Jurkat, Clone E6-1 (cell line): Measurements from ENCODE around the gene MYOG.

Experiments
- DNase-seq: peaks from one replicate; pipeline ENCODE4 v3.0.0-alpha.2; 2011; ENCODE audit warnings: low read depth, low spot score
- H3K4me3 ChIP-seq: 2 replicates; pipeline ENCODE4 v1.5.1; 2011; ENCODE audit warnings: mild to moderate bottlenecking, low read length, control low read depth, moderate library complexity

The MYOG gene

DNA sequence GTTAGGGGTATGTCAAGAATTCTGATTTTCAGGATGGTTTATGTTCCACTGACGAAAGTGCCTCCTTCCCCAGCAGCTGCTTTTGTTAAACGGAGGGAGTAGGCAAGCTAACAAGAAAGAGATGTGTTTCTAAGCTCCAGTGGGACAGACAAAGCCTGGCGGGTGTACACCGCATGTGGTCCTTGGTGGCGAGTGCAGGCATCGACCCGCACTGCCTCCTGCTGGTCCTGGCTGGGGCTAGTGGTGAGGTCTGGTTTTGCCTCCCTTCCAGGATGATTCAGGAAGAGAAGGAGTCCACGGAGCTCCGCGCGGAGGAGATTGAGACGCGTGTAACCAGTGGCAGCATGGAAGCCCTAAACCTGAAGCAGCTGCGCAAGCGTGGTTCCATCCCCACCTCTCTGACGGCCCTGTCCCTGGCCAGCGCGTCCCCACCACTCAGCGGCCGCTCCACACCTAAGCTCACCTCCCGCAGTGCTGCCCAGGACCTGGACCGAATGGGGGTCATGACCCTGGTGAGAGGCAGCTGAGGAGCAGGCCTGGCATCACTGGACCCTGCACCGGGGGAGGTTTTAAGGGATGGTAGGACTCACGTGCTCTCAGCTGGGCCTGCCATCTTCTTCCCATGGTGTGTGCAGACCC lies 30.5 kb downstream of the MYOG start:
- no peak overlapping the region for H3K4me3 ChIP-seq
- DNase-seq: no peak

DNA sequence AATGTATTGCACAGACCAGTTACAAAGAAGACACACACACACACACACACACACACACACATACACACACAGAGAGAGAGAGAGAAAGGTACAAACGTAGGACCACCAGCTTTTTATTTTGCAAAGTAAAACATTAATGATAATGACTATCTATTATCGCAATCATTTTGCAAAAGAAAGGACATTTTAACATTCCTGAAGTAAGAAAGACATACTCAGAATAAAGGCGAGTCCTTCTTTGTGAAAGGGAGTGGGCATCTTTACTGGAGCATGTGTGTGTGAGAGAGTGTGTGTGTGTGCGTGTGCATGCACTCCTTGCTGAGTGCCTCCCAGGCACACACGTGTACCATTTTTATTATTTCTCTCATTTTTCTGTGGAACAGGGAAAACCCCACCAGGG lies 31.2 kb downstream of the MYOG start:
- no peak overlapping the region for H3K4me3 ChIP-seq
- no peak for DNase-seq

DNA sequence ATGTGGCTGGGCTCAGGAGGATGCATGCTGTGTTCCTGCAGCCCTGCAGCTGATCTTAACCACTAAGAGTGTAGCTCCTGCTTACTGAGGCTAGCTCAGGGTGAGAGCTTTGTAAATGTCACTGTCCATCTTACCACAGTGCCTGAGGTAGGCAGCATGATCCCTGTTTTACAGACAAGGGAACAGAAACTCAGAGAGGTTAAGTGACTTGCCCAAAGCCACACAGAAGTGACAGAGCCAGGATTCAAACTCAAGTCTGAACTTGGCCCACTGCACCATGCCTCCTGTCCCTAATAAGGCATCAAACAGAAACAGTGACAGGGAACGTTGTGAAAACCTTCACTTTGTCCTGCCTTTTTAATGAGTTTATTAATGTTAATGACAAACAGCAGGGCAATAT lies 31.6 kb downstream of the MYOG start:
- H3K4me3 ChIP-seq: no peak overlapping the region
- DNase-seq: no peak

DNA sequence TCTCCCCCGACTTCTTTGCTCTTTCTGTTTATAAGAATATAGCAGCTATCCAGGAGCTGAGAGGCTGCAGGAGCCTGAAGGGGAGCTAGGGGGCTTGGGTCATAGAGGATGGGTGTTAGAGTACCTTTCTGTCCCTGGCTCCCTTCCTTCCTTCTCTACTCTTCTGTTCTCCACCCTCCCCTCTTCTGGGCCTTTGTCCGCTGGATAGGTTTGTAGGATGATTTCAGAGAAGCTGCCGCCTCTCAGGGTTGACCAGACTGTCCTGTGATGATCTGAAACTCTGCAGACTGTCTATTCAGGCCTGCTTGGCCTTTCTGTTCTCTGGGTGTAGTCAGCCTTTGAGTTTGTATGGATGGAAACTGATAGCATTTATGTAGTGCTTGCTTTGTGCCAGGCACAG lies 33.2 kb downstream of the MYOG start:
- DNase-seq: no peak
- H3K4me3 ChIP-seq: no peak overlapping the region

DNA sequence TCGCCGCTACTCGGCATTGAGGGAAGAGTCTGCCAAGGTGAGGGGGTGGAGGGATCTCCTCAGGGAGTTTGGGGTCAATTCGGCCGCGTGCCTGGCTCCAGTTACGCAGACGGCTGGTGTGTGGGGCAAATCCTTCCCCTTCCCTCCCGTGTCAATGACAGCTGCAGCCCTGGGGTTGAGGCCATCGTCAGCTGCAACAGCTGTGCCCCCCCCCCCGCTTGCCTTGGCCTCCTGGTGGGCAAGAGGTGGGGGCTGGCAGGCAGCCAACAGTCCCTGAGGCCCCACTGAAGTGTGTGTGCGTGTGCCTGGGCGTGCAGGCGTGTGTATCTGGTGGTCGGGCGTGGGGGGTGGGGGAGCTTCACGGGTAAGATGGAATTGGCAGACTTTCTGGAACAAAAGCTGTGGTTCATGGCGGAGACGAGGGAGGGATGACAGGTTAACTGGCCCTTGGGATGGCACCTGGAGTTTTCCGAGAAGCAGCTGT lies 33.9 kb downstream of the MYOG start:
- peak; percentile 35 for DNase-seq

DNA sequence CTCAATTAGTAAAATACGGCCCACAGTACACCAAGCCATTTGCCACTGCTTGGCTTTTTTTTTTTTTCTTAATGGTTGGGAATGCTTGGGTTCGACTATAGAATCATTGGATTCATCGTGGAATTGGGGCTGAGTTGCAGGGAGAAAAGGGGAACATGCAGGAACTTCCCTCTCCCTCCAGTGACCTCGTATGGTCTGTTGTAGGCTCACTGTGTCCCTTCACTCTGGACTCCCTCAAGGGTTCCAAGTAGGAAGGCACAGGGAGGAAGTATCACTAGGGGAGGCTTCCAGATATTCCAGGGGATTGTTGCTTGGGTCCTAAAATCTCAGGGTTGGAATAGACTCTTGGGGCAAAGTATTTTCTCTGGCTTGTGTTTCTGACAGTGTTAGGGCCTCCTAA lies 35.0 kb downstream of the MYOG start:
- H3K4me3 ChIP-seq: no peak overlapping the region
- DNase-seq: no peak

More for the DNA sequence above, 33.9 kb downstream of the MYOG start:
- no peak overlapping the region for H3K4me3 ChIP-seq

DNA sequence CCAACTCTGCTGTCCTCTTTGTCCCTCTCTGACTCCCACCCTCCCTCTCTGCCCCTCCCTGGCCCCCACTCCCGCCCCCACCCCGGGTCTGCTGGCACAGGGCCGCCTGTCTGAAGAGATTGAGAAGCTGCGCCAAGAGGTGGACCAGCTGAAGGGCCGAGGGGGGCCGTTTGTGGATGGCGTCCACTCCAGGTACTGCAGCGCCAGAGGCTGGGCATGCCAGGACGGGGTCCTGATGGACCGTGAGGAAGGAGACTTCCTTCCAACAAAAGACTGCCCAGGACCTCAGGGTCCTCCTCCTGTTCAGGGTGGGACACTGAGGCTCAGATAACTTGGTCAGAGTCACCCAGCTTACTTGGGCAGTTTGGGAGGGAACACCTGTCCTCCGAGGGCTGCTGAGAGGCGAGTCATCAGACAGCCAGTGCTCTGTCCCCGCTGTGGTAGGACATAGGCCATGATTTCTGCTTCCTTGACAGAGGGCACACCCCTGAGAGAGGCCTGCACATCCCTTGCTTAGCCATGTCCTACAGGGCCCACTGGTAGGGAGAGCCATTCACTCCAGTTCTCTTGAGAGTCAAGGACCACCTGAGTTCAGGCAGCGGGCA lies 36.1 kb downstream of the MYOG start:
- no peak for DNase-seq
- no peak overlapping the region for H3K4me3 ChIP-seq

DNA sequence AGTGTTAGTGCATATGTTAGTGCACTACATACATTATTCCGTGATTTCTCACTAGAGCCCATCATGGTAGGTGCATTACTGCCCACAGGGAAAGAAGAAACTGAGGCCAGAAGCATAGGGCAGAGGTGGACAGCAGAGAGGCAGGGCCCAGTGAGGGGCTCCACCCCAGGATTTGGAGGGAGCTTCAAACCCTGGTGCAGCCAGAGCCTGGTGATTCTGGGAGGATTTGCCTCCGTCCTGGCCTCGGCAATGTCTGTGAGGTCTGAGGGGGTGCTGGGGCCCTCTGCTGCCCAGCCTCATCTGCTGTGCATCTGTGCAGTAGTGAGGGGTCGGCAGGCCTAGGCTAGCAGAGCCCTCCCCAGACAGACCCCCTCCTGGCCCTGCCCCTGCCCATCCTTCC lies 36.7 kb downstream of the MYOG start:
- DNase-seq: no peak
- no peak overlapping the region for H3K4me3 ChIP-seq

DNA sequence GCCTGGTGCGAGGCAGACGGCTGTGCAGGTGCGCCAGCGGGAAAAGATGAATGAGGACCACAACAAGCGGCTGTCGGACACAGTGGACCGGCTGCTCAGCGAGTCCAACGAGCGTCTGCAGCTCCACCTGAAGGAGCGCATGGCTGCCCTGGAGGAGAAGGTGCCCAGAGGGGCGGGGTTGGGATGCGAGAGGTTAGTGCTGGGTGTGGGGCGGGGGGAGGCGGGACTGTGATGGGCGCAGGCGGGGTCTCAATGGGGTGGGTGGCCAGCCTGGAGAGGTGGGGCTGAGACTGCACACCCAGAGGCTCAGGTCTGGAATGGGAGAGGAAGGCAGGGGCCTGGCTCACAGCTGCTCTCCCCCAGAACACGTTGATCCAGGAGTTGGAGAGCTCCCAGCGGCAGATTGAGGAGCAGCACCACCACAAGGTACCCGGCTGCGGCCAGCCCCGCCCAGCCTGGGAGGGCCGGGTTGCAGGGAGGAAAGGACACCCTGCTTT lies 37.2 kb downstream of the MYOG start:
- H3K4me3 ChIP-seq: no peak overlapping the region
- DNase-seq: no peak

DNA sequence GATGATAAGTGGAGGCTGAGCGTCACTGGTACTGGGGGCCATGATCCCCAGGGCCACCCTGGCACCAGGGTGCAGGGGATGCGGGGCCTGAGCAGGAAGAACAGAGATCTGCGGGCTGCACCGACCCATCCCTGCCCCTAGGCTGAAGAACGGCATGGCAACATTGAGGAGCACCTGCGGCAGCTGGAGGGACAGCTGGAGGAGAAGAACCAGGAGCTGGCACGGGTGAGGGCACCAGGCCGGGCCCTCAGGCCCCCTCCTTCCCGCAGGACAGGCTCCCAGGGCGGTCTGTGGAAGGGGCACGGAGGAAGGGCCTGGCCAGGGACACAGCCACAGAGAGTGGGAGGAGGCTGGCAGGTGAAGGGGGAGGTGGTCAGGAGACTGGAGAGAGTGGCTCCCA lies 37.7 kb downstream of the MYOG start:
- no peak for DNase-seq
- H3K4me3 ChIP-seq: no peak overlapping the region

DNA sequence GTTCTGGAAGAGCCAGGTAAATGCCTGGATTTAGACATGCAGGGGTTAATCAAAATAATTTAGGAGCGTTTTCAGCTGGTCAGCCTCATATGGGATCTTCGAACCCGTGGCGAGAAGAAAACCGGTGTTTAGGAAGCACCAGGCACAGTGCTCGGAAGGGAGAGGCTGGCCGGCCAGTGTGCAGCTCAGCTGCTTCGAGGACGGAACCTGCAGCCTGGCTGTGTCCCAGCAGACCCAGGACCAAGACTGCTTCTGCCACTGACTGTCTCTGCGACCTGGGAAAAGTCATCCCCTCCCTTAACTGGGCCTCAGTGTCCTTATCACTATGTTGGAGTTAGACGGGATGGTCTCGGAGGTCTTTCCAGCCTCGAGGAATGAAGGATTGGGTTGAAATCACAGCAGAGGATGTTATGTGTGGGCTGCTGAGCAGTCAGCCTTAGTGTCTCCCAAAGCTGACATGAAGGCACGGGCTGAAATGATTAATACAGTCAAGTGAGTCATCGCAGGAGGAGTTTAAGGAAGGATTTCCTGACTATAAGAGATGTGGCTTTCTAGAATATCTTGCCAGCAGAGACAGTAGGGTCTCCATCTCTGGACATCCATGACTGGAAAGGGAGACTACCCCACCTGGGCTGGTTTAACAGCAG lies 38.7 kb downstream of the MYOG start:
- DNase-seq: no peak
- no peak overlapping the region for H3K4me3 ChIP-seq

DNA sequence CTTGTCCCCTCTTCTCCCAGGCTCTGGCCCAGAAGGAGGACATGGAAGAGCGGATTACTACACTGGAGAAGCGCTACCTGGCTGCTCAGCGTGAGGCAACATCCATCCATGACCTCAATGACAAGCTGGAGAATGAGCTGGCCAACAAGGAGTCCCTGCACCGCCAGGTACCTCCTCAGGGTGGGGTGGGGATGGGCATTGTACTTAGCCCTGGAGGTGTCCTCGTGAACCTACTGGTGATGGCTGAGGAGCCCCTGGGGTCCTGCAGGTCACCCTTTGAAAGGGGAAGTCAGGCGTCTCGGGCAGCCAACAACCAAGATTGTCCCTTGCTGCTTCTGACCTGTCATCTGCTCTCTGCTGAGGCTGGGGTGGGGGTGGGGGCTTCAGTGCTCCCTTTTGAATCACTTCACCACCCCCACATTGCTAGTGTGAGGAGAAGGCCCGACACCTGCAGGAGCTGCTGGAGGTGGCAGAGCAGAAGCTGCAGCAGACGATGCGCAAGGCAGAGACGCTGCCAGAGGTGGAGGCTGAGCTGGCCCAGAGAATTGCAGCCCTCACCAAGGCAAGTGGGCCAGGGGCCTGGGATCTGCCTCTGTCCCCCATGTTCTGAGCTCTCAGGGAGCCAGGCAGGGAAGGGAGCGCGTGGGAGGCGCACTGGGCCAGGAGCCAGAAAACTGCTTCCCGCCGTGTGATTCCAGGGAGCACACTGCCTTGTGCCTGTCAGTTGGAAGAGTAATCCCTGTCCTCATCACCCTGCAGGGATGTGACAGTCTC lies 39.8 kb downstream of the MYOG start:
- no peak overlapping the region for H3K4me3 ChIP-seq
- no peak for DNase-seq

DNA sequence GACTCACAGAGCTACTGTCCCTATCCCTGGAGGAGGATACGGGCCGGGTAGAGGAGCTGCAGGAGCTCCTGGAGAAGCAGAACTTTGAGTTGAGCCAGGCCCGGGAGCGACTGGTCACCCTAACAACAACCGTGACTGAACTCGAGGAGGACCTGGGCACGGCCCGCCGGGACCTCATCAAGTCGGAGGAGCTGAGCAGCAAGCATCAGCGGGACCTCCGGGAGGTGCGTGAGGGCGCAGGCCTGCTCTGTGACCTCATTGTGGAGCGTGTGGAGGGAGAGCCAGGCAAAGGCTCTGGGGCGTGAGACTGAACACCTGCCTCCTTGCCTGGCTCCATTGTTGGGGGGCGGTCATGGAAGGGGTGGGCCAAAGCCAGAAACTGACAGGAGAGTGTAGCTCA lies 40.5 kb downstream of the MYOG start:
- H3K4me3 ChIP-seq: no peak overlapping the region
- no peak for DNase-seq

DNA sequence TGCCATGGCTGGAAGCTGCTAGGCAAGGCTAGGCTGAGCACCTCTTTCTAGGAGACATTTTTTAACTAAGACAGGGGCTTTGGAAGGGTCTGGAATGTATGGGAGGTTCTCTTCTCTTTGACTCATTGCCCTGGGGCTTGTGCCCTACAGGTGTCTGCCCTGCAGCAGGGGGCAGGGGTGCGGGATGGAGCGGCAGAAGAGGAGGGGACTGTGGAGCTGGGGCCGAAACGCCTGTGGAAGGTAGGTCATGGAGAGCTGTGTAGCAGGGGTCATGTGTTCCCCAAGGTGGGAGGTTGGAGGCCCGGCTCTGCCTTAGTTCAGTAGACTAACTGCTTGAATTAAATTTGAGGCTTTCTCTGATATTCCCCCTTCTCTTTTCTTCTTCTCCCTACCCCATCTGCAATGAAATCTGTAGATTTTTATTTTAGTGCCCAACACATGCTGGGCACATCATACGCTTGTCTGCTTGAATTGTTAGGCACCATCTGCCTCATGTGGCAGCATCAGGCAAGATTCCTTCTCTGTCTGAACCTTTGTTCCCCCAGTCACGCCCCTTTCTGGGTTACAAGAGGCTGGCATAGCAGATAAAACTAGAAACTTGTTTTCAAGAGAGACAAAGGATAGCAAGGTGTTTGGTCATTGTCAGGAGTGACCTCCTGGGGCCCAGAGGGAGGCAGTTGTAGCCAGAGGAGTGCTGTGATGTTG lies 41.1 kb downstream of the MYOG start:
- H3K4me3 ChIP-seq: no peak overlapping the region
- no peak for DNase-seq

DNA sequence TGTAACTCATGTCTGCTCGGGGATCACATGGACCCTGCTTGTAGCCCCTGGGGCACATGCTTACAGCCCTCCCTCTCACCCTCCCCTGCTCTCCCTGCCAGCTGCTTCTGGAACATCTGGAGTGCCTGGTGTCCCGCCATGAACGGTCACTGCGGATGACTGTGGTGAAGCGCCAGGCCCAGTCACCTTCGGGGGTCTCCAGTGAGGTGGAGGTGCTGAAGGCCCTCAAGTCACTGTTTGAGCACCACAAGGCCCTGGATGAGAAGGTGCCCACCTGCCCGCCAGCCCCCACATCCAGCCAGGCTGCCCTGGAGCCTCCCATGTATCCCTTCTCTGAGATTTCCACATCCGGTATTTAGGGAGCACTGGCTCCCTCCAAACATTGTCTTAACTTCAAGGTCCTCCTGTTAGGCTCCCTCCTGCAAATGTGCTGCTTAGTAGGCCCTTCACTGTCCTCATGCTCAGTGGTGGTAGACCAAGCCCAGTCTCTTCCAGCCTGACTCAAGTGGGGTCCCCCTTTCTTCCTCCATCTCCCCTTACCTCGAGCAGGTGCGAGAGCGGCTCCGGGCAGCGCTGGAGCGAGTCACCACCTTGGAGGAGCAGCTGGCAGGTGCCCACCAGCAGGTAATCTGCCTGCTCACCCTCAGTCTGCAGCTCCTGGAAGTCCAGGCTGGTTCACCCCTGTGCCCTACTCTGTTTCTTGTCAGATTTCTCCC lies 41.8 kb downstream of the MYOG start:
- no peak overlapping the region for H3K4me3 ChIP-seq
- DNase-seq: no peak

DNA sequence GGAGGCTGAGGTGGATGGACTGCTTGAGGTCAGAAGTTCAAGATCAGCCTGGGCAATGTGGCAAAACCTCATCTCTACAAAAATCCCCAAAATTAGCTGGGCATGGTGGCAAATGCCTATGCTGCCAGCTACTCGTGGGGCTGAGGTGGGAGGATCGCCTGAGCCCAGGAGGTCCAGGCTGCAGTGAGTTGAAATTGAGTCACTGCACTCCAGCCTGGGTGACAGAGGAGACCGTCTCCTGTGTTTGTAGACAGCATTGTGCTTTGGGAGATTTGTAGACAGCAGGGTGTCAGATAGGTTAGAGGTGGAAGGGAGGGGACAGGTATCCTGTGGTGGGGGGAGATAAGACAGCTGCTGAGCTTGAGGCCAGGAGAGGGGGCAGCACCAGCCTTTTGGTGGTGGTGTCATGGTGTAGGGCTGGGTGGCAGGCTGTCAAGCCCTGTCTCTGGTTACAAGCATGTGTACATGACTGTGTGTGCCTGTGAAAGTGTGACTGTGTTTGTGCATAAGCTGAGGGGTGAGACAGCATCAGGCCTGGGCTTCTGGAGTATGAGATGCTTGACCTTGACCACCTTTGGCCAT lies 44.4 kb downstream of the MYOG start:
- H3K4me3 ChIP-seq: no peak overlapping the region
- no peak for DNase-seq

DNA sequence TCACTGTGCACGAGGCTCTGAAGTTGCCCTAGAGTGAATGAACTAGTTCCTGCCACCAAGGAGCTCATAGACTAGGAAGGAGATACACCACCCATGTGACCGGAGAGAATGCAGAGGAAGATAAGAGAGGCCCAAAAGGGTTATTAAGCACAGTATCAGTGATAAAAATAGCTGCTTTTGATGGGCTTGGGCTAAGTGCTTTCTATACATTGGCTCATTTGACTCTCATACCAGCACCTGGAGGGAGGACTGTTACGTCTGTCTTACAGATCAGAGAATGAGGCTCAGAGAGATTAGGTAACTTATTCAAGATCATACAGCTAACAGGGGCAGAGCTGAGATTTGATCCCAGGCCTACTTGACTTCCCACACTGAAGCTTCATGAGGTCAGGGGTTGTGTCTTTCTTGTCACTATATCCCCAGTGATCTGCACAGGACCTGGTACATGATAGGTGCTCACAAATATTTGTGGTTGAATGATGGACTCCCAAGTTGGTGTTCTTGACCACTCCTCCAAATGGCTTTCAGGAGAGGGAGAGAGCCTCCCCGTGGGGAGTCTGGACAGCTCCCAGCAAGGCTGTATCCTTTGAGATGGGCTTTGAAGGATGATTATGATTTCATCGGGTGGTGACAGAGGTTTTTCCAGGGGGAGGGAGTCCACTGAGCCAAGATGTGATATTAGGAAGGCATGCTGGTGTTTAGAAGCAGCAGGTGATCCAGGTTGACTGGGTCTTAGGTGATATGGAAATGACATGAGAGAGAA lies 45.1 kb downstream of the MYOG start:
- peak; percentile 53 for DNase-seq

More for the DNA sequence above, 45.1 kb downstream of the MYOG start:
- H3K4me3 ChIP-seq: no peak overlapping the region
